GM04504 (cell line): ENCODE data around the gene CIAO2A.
"Not testable (repeated sequence)": the region's sequence is repeated elsewhere in the genome, so short reads cannot be mapped to it uniquely, and the experiment has no call there.

Experiments used
- DNase-seq: peaks from one replicate; pipeline ENCODE4 v3.0.0-alpha.2; 2012; ENCODE audit warnings: low read depth

Gene CIAO2A, protein sequence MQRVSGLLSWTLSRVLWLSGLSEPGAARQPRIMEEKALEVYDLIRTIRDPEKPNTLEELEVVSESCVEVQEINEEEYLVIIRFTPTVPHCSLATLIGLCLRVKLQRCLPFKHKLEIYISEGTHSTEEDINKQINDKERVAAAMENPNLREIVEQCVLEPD

DNA sequence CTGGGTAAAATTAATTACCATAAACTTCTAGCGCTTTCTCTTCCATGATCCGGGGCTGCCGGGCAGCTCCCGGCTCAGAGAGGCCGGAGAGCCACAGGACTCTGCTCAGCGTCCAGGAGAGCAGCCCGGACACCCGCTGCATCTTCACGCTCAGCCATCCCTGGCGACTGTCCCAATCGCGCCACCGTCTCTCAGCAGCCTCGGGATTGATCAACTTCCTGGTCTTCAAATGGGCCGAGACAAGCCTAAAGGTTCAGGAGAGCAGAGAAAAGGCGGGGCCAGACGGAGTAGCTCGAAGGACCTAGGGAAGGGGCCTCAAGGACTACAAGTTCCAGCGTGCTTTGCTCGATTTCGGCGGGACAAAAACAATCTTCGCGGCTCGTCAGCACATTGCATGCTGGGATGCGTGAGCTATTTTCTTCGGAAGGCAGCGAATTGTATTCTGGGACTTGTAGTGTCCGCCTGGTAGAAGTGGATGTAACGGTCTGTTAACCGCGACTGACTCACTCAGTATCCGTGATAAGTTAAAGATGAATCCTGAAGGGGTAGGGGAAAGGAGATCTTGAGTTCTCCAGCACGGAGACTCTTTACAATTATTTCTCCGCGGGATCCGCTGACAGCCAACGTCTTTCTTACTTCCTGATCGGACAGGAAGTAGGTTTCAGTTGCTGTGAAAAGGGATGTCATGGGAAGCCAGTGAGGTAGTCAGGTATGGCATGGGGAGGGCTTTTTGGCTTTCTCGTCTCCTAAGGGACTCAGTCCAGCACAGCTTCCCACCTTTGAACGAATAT lies at the start of gene CIAO2A:
CIAO2A (minus strand) TSS at position 212 of the 791 bp plus-strand sequence; CDS start at position 142, 70 bp downstream.
- peak; percentile 98 for DNase-seq

DNA sequence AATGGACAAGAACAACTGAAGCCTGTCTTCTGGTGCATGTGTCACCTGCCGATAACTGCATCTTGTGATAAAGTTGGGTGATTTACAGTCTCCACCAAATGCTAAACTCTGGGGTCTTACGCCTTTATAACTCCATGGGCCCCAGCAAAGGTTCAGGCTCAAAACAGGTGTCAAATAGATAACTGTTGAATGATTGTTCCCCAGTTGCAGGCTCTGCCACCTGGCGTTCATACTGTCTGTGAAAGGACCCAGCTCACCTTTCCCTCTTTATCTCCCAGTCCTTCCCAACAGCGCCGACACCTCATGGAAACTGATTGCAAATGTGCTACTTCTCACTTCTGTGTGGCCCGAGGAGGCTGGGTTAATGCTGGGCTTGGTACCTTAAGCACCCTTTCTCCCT lies 49.6 kb upstream of the CIAO2A start:
- no peak for DNase-seq

DNA sequence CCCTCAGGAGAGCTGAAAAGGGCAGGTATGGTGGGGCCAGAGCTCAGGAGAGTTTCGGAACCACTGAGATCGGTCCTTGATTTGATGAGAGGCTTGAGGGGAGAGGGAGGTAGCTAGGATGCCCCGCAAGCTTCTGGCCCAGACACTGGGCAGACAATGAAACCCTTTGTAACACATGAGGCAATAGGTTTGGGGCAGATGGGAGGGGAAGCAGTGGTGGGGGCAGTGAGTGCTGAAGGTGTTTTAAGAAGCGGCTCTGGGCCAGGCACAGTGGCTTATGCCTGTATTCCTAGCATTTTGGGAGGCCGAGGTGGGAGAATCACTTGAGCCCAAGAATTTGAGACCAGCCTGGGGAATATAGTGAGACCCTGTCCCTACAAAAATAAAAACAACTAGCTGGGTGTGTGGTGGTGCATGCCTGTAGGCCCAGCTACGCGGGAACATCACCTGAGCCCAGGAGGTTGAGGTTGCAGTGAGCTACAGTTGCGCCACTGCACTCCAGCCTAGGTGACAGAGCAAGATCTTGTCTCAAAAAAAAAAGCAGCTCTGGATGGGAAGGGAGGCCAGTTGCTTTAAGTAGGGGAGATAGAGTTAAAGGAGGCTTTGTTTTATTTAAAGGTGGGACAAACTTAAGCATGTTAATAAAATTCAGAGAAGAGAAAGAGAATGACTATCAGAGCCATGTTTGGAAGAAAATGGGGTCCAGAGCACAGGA lies 48.3 kb upstream of the CIAO2A start:
- DNase-seq = no peak

DNA sequence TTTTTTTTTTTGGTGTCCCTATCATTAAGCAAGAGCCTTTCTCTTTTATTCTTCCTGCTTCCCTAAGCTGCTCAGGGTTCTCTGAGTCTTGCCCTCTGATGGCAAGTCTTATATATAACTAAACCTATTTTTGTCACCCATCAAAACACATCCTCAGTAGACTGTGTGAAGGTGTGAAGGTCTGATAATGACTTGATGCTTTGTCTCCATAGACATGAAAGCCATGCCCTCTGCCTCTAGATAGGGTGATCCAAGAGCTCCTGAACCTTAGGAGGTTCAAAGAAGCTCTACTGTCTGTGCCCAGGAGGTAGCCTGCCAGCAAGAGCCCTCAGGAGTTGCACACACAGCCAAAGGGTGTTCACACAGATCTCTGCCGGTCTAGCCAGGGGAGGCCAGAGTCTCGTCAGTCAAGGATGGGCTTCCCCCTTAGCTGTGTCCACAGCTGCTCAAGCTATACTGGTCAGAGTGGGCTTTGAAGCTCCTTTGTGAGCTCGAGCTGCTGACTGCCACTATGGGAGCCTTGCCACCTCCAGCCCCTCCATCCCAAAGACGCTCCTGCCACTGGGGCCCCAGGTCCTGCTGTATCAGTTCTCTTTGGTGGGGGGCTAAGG lies 44.8 kb upstream of the CIAO2A start:
- no peak for DNase-seq

DNA sequence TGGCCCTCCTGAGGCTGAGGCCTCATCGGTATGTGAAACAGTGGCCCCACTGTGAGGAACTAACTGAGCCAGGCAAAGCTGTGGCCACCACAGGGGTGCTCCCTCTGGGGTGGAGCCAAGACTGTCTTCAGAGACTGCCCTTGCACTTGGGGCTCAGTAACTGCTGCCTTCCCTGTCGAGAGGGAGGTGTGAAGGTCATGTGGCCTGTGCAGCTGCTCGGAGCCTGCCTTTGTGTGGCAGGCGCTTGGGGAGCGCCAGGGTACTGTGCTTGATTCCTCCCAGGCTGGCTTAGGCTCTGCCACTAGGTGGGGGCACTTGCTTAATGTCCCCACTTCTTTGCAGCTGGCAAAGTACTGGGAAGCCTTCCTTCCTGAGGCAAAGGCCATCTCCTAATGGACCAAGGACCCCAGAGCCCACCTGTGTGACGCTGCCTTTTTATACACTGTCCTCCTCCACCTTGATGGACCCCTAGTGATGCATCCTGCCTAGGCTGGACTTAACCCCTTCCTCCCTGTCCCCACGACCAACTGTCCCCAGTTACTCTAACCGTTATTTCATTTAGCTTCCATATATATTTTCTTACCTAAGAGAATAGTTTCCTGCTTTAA lies 43.7 kb upstream of the CIAO2A start:
- DNase-seq = no peak

DNA sequence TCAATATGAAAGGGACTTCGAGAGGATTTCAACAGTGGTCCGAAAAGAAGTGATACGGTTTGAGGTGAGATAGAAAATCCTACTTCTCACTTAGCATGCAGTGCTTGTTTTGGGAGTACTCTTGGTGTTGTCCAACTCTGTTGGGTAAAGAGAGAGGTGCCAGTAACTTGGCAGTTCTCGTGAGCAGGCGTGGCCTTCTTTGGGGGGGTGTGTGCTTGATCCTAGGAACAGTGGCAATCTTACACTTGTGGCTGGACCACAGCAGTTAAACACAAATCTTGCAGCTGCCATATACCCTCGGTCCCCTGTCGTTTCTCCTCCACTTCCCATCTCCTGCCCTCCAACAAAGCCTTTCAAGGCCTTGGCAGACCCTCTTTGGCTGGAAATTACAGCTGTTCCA lies 42.7 kb upstream of the CIAO2A start:
- no peak for DNase-seq

DNA sequence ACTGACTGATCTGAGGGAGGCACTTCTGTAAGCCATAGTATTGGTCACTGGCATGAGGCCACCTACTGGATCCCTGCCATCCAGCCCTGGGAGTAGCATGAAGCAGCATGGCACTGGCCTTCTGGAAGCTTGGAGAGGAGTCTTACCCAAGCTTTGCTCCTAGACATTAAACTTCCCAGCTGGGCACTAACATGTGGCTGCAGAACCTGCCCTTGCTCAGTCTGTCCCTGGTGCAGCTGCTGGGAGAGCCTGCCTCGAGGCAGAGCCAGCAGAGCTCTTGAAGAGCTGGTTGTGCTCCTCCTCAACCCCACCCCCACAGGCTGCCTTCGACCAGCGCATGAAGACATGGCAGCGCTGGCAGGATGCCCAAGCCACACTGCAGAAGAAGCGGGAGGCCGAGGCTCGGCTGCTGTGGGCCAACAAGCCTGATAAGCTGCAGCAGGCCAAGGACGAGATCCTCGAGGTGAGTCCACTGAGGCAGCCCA lies 40.7 kb upstream of the CIAO2A start:
- no peak for DNase-seq

DNA sequence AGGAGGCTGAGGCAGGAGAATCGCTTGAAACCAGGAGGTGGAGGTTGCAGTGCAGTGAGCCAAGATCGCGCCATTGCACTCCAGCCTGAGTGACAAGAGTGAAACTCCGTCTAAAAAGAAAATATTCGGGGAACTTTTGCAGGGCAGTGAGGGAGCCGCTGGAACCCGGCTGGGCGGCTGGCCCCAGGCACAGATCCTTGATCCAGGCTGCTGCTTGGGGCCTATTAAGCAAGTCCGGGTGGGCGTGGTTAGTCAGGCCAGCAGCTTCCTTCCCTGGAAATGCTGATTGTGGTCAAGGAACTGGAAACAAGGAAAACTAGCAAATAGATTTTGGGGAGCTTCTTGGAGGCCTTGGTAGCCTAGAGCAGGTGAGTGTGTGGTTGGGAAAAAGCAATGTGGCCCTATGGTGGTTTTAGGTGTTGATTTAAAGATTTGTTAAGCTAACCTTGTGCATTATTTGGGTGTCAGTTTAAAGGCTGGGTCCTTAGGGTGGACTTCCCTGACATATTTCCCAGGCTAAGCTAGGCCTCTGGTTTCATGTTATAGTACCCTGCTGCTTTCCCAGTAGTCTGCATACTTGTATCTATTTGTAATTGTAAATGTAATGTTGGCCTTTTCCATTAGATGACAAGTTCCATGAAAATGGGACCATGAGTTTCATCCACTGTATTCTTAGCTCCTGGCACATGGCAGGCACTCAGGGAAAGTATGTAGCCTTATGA lies 40.1 kb upstream of the CIAO2A start:
- no peak for DNase-seq

DNA sequence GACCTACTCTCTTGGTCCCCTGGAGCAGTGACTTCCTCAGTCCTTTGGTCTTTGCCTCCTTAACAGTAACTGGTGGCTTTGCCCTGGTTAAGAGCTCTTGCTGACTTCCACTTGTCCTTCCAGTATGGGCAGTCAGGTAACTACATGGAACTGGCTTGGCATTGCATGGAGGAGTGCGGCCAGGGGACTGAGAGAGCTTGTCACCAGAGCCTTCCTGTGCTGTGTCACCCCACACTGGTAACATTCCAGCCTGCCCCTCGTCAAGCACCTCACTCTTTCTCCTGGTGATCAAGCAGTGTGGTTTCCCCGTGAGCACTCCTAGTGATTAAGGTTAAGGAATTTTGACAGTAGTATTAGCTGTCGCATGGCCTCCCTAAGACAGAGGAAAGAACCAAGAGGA lies 38.6 kb upstream of the CIAO2A start:
- DNase-seq = no peak

DNA sequence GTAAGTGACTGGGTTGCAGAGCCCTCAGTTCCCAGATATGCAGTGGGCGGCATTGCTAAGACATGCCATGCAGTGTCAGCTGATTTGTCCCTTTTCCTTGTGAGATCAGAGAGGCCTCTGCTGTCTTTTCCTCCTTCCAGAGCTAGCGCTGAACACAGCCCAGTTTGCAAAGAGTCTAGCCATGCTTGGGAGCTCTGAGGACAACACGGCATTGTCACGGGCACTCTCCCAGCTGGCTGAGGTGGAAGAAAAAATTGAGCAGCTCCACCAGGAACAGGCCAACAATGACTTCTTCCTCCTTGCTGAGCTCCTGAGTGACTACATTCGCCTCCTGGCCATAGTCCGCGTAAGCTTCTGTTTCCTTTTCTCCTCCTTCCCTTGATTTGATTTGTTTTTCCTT lies 37.9 kb upstream of the CIAO2A start:
- DNase-seq = no peak

DNA sequence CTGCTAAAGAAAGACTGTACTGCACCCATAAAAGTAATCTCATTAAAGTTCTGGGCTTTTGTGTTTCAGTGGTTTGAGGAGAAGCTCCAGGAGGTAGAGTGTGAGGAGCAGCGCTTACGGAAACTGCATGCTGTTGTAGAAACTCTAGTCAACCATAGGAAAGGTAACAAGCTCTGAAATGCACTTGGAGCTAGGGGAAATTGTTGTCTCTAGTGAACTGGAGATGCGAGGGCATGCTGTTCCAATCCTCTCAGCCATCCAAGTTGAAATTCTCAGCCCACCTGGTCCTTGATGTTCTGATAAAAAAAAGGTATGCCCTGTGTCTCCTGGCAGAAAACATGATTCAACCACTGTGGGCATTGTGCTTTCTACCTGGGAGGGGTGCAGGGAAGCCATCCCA lies 36.5 kb upstream of the CIAO2A start:
- no peak for DNase-seq

DNA sequence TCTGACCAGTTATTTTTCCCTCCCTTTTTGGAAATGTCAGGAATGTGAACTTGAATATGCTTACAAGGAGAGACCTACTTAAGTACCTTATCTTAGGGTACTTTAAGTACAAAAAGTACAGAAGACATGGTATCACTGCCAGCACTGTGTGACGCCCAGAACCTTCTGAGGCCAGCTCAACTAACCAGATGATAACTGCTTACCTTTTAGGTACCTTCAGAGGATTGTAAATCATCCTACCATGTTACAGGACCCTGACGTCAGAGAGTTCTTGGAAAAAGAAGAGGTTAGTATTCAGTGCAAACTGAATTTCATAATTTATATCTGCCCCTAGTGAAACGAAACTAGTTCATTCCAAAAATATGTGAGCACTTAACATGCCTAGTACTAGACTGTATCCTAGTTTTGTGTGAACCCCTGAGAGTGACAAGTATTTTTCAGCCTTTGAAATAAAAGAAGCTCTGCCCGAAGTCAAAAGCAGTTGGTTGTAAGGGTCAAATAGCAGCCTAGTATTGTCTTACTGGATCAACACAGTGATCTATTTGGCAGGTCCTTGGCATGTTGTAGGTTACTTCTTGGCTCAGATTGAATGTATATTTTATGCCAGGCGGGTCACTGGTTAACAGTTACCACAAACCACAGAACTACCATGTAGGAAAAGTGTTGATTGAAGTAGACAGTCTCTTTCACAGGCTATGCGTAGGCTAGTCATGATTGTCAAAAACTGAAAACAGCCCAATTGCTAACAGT lies 34.1 kb upstream of the CIAO2A start:
- DNase-seq = no peak

DNA sequence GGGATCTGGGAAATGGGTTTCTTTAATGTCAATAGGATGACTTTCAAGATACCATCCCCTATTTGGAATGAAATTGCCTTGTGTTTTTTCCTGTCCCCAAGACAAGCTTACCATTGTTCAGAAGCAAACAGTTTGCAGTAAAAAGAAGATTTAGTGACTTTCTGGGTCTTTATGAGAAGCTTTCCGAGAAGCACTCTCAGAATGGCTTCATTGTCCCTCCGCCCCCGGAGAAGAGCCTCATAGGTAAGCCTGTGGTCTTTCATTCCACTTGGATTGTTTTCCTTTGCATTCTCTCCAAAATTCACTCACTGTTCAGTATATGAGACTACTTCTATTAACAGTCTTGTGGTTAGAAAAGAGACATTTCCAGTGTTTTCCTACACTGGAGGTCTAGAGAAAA lies 32.3 kb upstream of the CIAO2A start:
- no peak for DNase-seq

DNA sequence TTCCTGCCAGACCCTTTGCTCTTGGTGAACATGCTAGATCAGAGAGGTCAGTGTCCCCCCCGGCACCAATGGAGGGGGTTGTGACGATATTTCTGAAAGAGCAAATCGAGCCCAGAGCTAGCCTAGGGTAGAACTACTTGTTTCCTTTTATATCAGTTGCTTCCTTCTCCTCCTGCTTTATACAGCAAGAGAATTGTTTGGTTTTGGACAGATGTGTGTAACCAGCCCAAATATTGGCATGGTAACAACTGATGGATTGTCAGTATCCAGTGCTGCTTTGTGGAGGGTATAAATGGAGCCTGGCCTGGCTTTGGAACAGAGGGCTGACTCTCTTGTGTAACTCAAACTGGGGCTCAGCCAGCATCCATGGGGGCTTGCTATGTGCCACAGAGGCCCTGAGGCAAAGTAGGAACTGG lies 29.3 kb upstream of the CIAO2A start:
- no peak for DNase-seq

DNA sequence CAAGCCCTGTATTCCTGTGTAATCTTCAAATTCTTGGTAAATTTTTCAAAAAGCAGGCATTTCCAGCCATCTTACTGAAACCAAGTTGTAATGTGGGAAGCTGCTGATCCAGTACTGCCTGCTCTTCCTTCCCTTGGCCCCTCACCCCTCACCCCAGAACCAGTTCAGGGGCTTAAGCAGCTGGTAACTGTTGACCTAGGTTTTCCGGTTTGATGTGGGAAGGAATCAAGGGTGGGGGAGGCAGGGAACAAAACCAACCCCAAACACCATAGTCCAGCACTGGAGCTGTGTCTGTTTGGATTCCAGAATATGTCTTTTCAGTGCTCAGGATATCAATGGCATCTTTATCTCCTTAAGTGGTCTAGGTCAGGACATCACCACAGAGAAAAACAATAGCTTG lies 28.8 kb upstream of the CIAO2A start:
- no peak for DNase-seq

DNA sequence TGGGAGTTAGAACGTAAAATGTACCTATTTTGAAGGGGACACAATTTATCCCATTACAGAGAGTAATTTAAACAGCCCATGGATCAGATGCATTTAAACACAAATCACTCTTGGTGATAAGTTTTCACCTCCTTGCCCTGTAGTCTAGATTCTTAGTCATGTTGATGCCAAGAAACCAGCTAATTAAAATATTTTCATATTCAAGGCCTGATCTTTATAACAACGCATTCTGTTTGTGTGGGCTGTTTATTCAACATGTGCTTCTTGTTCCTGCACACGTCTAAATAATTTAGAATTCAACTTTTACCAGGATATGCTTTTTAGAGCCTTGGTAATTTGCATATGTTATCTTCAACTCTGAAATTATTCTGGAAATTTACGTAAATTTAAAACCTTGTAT lies 28.0 kb upstream of the CIAO2A start:
- no peak for DNase-seq

DNA sequence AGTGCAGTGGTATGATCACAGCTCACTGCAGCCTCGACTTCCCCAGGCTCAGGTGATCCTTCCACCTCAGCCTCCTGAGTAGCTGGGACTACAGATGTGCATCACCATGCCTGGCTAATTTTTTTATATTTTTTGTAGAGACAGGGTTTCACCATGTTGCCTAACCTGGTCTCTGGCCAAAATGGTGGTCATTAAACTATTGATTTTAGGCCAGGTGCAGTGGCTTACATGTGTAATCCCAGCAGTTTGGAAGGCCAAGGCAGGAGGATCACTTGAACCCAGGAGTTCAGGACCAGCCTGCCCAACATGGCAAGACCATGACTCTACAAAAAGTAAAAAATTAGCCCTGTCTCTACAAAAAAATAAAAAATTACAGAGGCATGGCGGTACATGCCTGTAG lies 26.7 kb upstream of the CIAO2A start:
- DNase-seq = not testable (repeated sequence)

DNA sequence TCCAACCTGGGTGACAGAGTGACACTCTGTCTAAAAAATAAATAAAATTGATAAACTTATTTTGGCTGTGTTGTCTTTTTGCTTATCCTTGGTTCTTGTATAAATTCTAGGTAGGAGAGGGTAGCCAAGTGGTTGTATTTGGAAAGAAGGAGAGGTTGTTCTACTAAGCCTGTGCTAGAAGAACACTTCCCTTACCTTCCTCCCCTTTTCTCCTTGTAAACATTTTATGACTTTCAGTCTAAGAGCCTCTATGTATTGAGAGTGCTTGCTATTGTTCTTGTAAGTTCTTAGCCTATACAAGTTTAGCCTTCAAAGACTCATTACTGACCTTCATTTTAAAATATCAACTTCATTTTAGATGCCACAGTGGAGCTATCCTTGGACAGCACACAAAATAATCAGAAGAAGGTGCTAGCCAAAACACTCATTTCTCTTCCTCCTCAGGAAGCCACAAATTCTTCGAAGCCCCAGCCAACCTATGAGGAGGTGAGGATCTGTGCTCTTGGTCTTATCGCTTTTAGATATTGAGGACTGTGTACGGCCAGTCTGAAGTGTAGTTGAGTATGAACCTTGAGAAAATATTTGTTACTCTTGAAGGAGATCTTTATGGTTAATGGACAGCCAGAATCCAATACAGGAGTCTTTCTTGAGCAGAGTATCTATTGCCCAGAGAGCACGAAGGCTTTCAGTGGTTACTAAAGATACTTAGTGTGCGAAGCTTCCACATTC lies 24.3 kb upstream of the CIAO2A start:
- no peak for DNase-seq

DNA sequence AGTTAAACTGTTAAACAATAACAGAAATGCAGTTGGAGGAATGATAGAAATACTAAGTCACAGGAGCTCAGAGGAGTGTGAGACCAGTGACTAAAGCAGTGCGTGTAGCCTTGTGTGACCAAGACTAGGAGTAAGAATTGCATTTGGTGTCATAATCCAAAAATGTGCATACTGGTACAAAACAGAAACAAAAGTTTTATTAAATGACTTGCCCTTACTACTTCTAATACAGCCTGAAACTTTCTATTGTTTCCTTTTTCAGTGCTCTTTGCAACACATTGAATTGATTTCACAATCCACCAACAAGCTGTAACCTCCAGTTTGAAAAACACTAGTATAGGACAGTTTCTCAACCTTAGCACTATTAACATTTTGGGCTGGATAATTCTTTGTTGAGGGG lies 19.3 kb upstream of the CIAO2A start:
- peak; percentile 35 for DNase-seq
